Fibroblast of lung (primary cell): ENCODE data around the gene ZNF804A. TPM values are rescaled to one million over a fixed set of nuclear protein-coding genes. Genes with fewer than 3 reads are reported as not detected.

ENCODE experiments used
- DNase-seq, 2 donors: peaks; one replicate each; pipeline versions ENCODE4 v3.0.0 to v3.0.0-alpha.2; 2010; ENCODE audit warnings: low read depth in 2 of 2
- H2AFZ ChIP-seq: 2 replicates; pipeline ENCODE4 v1.5.1; 2012; ENCODE audit warnings: low read length, control low read depth, inconsistent platforms
- H3K27ac ChIP-seq: 2 replicates; pipeline ENCODE4 v1.5.1; 2011; ENCODE audit warnings: low read length, control low read depth; ENCODE audit not compliant: insufficient read depth
- H3K27me3 ChIP-seq: 2 replicates; pipeline ENCODE4 v1.5.1; 2011; ENCODE audit warnings: mild to moderate bottlenecking, low read length; ENCODE audit not compliant: control insufficient read depth, insufficient read depth
- H3K36me3 ChIP-seq: 2 replicates; pipeline ENCODE4 v1.5.1; 2011; ENCODE audit warnings: low read length; ENCODE audit not compliant: control insufficient read depth, insufficient read depth
- H3K4me1 ChIP-seq: 2 replicates; pipeline ENCODE4 v1.5.1; 2011; ENCODE audit warnings: low read length; ENCODE audit not compliant: control insufficient read depth, insufficient read depth; ENCODE audit errors: extremely low read depth
- H3K4me2 ChIP-seq: 2 replicates; pipeline ENCODE4 v1.5.1; 2011; ENCODE audit warnings: low read length, control low read depth; ENCODE audit not compliant: insufficient read depth; ENCODE audit errors: extremely low read depth
- H3K4me3 ChIP-seq, 4 experiments: fragments of 200-600 bp in 1 of 4; sonication (generic) in 1 of 4; replicated peaks in 1 of 4; 2 replicates each; pipeline ENCODE4 v1.5.1; 2011 to 2016; ENCODE audit warnings: low read length in 4 of 4, low read depth in 3 of 4, mild to moderate bottlenecking in 3 of 4, control low read depth in 2 of 4, inconsistent platforms in 1 of 4, mixed read lengths in 1 of 4; ENCODE audit not compliant: insufficient read depth in 1 of 4; ENCODE audit errors: control extremely low read depth in 1 of 4
- H3K79me2 ChIP-seq: 2 replicates; pipeline ENCODE4 v1.5.1; 2012; ENCODE audit warnings: mild to moderate bottlenecking, low read length, inconsistent platforms; ENCODE audit not compliant: control insufficient read depth, insufficient read depth
- H3K9ac ChIP-seq: 2 replicates; pipeline ENCODE4 v1.5.1; 2011; ENCODE audit warnings: mild to moderate bottlenecking, low read length, control low read depth; ENCODE audit not compliant: insufficient read depth
- H3K9me3 ChIP-seq: 2 replicates; pipeline ENCODE4 v1.5.1; 2012; ENCODE audit warnings: low read depth, low read length; ENCODE audit not compliant: control insufficient read depth, insufficient read depth
- H4K20me1 ChIP-seq: 2 replicates; pipeline ENCODE4 v1.5.1; 2011; ENCODE audit warnings: low read length; ENCODE audit not compliant: control insufficient read depth, insufficient read depth; ENCODE audit errors: extremely low read depth
- CTCF ChIP-seq, 2 donors: IDR thresholded peaks in 1 of 2; conservative IDR thresholded peaks in 1 of 2; 1 replicate in 1 of 2; 2 replicates in 1 of 2; pipeline ENCODE4 v1.5.1; 2011 to 2012; ENCODE audit warnings: low read length in 2 of 2, control low read depth in 1 of 2, inconsistent platforms in 1 of 2, low read depth in 1 of 2, mild to moderate bottlenecking in 1 of 2
- EZH2 ChIP-seq: IDR thresholded peaks from 2 replicates; pipeline ENCODE4 v1.5.1; 2012; ENCODE audit warnings: low read length, control low read depth, mild to moderate bottlenecking; ENCODE audit errors: missing control alignments
- polyA plus RNA-seq, 2 donors: library from polyadenylated mRNA; depleted of rRNA in 1 of 2; stranded (reverse) in 1 of 2; unstranded in 1 of 2; fragments of >200 nt; gene quantifications; 2 replicates each; pipeline ENCODE4 v1.2.1, GENCODE V29; 2011 to 2012; ENCODE audit warnings: missing spikeins in 1 of 2
- total RNA-seq: library from RNA; depleted of rRNA; stranded (reverse); fragments of >200 nt; gene quantifications from 2 replicates; pipeline ENCODE4 v1.2.1, GENCODE V29; 2014

ZNF804A gene
- total and polyA plus RNA-seq, 2 donors (not counting 1 experiment from before 2014, with no cell fraction given) = 3.0 to 6.9 TPM

- no peaks in the 10 kb centered on the region for H3K27me3 ChIP-seq
- H3K4me2 ChIP-seq = no peak overlapping the region
- H2AFZ ChIP-seq = no peak overlapping the region
- H3K4me1 ChIP-seq = no peaks in the 10 kb centered on the region
- H3K27ac ChIP-seq = no peak overlapping the region
- no peaks in the 10 kb centered on the region for H3K79me2 ChIP-seq
- H3K4me3 ChIP-seq = no peak overlapping the region
- no peaks in the 10 kb centered on the region for H3K36me3 ChIP-seq
- no peak for TF ChIP-seq CTCF (conservative IDR thresholded peaks at IDR 0.05 in 1 of 2, IDR thresholded peaks at IDR 0.05 in 1 of 2; ENCODE audit: low read depth in 1 of 2, low read length in 2 of 2)
- TF ChIP-seq EZH2 = no peak
- no peaks in the 10 kb centered on the region for H4K20me1 ChIP-seq
- no peak overlapping the region for H3K9ac ChIP-seq
- DNase-seq = no peak
- no peaks in the 10 kb centered on the region for H3K9me3 ChIP-seq
Observed at GRCh38 chr2:184799379-184799778, 201.1 kb downstream of the ZNF804A start.

- no peak for DNase-seq
- Histone ChIP-seq H3K4me3 (no peak overlapping the region), H3K9ac (no peak overlapping the region), H3K4me1 (no peaks in the 10 kb centered on the region), H3K27me3 (no peaks in the 10 kb centered on the region), H3K36me3 (no peaks in the 10 kb centered on the region), H3K9me3 (no peaks in the 10 kb centered on the region), H2AFZ (no peak overlapping the region), H4K20me1 (no peaks in the 10 kb centered on the region), H3K79me2 (no peaks in the 10 kb centered on the region), H3K4me2 (no peak overlapping the region), H3K27ac (no peak overlapping the region)
- TF ChIP-seq EZH2 (no peak), CTCF (conservative IDR thresholded peaks at IDR 0.05 in 1 of 2, IDR thresholded peaks at IDR 0.05 in 1 of 2; ENCODE audit: low read depth in 1 of 2, low read length in 2 of 2) (no peak)
Observed at GRCh38 chr2:184814421-184814820, 216.1 kb downstream of the ZNF804A start.

- H3K4me2 ChIP-seq = no peak overlapping the region
- H3K4me1 ChIP-seq = no peaks in the 10 kb centered on the region
- no peaks in the 10 kb centered on the region for H3K27me3 ChIP-seq
- no peaks in the 10 kb centered on the region for H3K36me3 ChIP-seq
- no peak overlapping the region for H3K9ac ChIP-seq
- H3K9me3 ChIP-seq = no peaks in the 10 kb centered on the region
- H3K27ac ChIP-seq = no peak overlapping the region
- H4K20me1 ChIP-seq = no peaks in the 10 kb centered on the region
- no peak overlapping the region for H2AFZ ChIP-seq
- TF ChIP-seq CTCF (conservative IDR thresholded peaks at IDR 0.05 in 1 of 2, IDR thresholded peaks at IDR 0.05 in 1 of 2; ENCODE audit: low read depth in 1 of 2, low read length in 2 of 2) (no peak), EZH2 (no peak)
- no peak for DNase-seq
- no peak overlapping the region for H3K4me3 ChIP-seq
- no peaks in the 10 kb centered on the region for H3K79me2 ChIP-seq
Observed at GRCh38 chr2:184815824-184816223, 217.5 kb downstream of the ZNF804A start.
